ENCODE results near the gene IRAK3.
"Not testable (repeated sequence)": the region's sequence is repeated elsewhere in the genome, so short reads cannot be mapped to it uniquely, and the experiment has no call there.

IRAK3 gene

GRCh38 chr12:66213011-66213410 lies 24.0 kb downstream of the IRAK3 start:
- DNase-seq (ENCODE audit: low read depth in 3 of 3), result not testable (repeated sequence)

GRCh38 chr12:66217342-66217917 lies 28.4 kb downstream of the IRAK3 start:
- no peak for DNase-seq (ENCODE audit: low read depth in 3 of 3)

- no peak for DNase-seq (ENCODE audit: low read depth in 3 of 3)
These were observed 39.4 kb downstream of the IRAK3 start for GRCh38 chr12:66228462-66228861.

- DNase-seq (ENCODE audit: low read depth in 3 of 3), result no peak
These were observed 43.2 kb downstream of the IRAK3 start for GRCh38 chr12:66232263-66232662.

GRCh38 chr12:66234037-66234693 lies 45.2 kb downstream of the IRAK3 start:
- DNase-seq (ENCODE audit: low read depth in 3 of 3), result peak in 1 of 3 donors; percentile 3

- peak in 1 of 3 donors; percentile 4 for DNase-seq (ENCODE audit: low read depth in 3 of 3)
These were observed 46.0 kb downstream of the IRAK3 start for GRCh38 chr12:66234773-66235625.

- DNase-seq (ENCODE audit: low read depth in 3 of 3), result no peak
These were observed 46.7 kb downstream of the IRAK3 start for GRCh38 chr12:66235626-66236281.

- not testable (repeated sequence) for DNase-seq (ENCODE audit: low read depth in 3 of 3)
These were observed 47.3 kb downstream of the IRAK3 start for GRCh38 chr12:66236282-66236675.

- DNase-seq (ENCODE audit: low read depth in 3 of 3), result no peak
These were observed 48.0 kb downstream of the IRAK3 start for GRCh38 chr12:66236969-66237368.

- DNase-seq (ENCODE audit: low read depth in 3 of 3), result no peak
These were observed 48.6 kb downstream of the IRAK3 start for GRCh38 chr12:66237505-66238175.

GRCh38 chr12:66239295-66239694 lies 50.3 kb downstream of the IRAK3 start:
- no peak for DNase-seq (ENCODE audit: low read depth in 3 of 3)

GRCh38 chr12:66240096-66240820 lies 51.2 kb downstream of the IRAK3 start:
- no peak for DNase-seq (ENCODE audit: low read depth in 3 of 3)

- DNase-seq (ENCODE audit: low read depth in 3 of 3), result no peak
These were observed 52.3 kb downstream of the IRAK3 start for GRCh38 chr12:66241061-66242043.

- no peak for DNase-seq (ENCODE audit: low read depth in 3 of 3)
These were observed 53.3 kb downstream of the IRAK3 start for GRCh38 chr12:66242311-66242710.

GRCh38 chr12:66243911-66244310 lies 54.9 kb downstream of the IRAK3 start:
- no peak for DNase-seq (ENCODE audit: low read depth in 3 of 3)

GRCh38 chr12:66244446-66244845 lies 55.4 kb downstream of the IRAK3 start:
- no peak for DNase-seq (ENCODE audit: low read depth in 3 of 3)

- DNase-seq (ENCODE audit: low read depth in 3 of 3), result no peak
These were observed 58.7 kb downstream of the IRAK3 start for GRCh38 chr12:66247741-66248140.

- DNase-seq (ENCODE audit: low read depth in 3 of 3), result no peak
These were observed 62.0 kb downstream of the IRAK3 start for GRCh38 chr12:66251049-66251448.

- DNase-seq (ENCODE audit: low read depth in 3 of 3), result no peak
These were observed 63.8 kb downstream of the IRAK3 start for GRCh38 chr12:66252771-66253170.

GRCh38 chr12:66255737-66256136 lies 66.7 kb downstream of the IRAK3 start:
- DNase-seq (ENCODE audit: low read depth in 3 of 3), result no peak
